Activated CD8-positive, alpha-beta T cell treated with anti-CD3 and anti-CD28 coated beads for 36 hours (primary cell): ENCODE measurements around the gene NRIP2. TPM values are rescaled to one million over a fixed set of nuclear protein-coding genes. Genes with fewer than 3 reads are reported as not detected.

Experiments used
- ATAC-seq: fragments of 200-7000 bp; cut with Tn5 transposase; one replicate; pipeline ENCODE4 v1.10.0; 2021; ENCODE audit warnings: mild to moderate bottlenecking, moderate library complexity
- CTCF ChIA-PET: fragments of 350-600 bp; sonication (Branson Sonifier 250); formaldehyde crosslinking; loops from one replicate; lab custom pipeline; 2021; ENCODE audit warnings: antibody characterized with exemption; lab: Charles Lee
- POLR2A ChIA-PET: fragments of 350-600 bp; sonication (Branson Sonifier 250); formaldehyde crosslinking; loops from one replicate; lab custom pipeline; 2021; ENCODE audit warnings: antibody characterized with exemption; lab: Charles Lee
- DNase-seq: peaks from one replicate; pipeline ENCODE4 v3.0.0-alpha.2; 2020
- H3K27ac Mint-ChIP-seq: one replicate; pipeline ENCODE4 v1.8.0; 2021; ENCODE audit warnings: mild to moderate bottlenecking, mixed read lengths
- H3K27me3 Mint-ChIP-seq: one replicate; pipeline ENCODE4 v1.8.0; 2021; ENCODE audit warnings: mixed read lengths
- H3K36me3 Mint-ChIP-seq: one replicate; pipeline ENCODE4 v1.8.0; 2021; ENCODE audit warnings: low read depth, mixed read lengths
- H3K4me1 Mint-ChIP-seq: one replicate; pipeline ENCODE4 v1.8.0; 2021; ENCODE audit warnings: low read depth, mixed read lengths
- H3K4me3 Mint-ChIP-seq: one replicate; pipeline ENCODE4 v1.8.0; 2021; ENCODE audit warnings: mild to moderate bottlenecking, moderate library complexity, mixed read lengths
- H3K9me3 Mint-ChIP-seq: one replicate; pipeline ENCODE4 v1.8.0; 2021; ENCODE audit warnings: mixed read lengths
- intact Hi-C: fragments of 100-400 bp; cut with micrococcal nuclease; formaldehyde crosslinking; loops from one replicate; pipeline ENCODE4 v1.10.0; 2022
- total RNA-seq, 2 experiments: library from RNA; stranded (reverse); gene quantifications; one replicate each; pipeline ENCODE4 v1.2.3, GENCODE V29; 2021
- TF ChIP-seq, protein P1 (sequence below): fragments of 200-600 bp; IDR thresholded peaks from one replicate; pipeline ENCODE4 v1.8.0; 2022; ENCODE audit warnings: antibody characterized with exemption, mild to moderate bottlenecking

NRIP2 gene
- total RNA-seq, 2 experiments from 2014 or later, result not detected

DNA sequence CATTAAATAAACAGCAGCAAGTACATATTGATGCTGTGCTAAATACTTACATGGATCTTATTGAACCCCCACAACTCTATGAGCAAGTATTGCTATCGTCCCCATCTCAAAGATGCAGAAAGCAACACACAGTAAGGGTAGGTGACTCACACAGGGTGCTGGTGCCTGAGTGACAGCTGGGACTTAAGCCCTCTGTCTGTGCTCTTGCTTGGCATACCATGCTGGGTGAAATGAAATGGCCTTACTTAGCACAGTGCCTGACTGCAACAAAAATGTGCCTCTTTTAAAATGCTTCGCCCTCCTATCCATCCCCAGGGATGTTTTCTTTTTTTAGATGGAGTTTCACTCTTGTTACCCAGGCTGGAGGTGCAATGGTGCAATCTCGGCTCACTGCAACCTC, 21.2 kb upstream of the NRIP2 start:
- H3K27ac Mint-ChIP-seq, result no peak overlapping the region
- intact Hi-C loops, result loop anchor here (10.0 kb wide), 1 partner anchor 189 kb away; no protein-coding TSS in a partner anchor
- CTCF ChIA-PET, result interaction anchor here (1.0 to 2.2 kb wide), 2 partner anchors 70 to 88 kb away, joined by 3 to 8 read pairs; no protein-coding TSS in a partner anchor

DNA sequence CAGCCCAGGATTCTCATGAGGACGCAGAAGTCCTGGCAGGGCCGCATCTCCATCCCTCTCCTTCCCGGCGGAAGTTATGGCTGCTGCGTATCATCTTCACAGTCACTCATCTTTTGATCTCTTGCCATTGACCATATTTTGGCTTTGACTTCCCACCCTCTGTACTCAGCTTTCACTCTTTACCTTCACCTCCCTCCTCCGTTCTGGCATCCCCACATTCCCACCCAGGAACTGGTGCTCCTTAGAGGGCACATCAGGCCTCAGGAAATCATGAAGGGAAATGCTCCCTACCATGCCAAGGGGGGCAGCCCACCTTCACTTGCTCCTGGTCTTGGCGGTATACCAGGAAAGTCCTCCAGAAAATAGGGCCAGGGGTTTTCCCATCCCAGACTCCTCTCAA, 20.7 kb upstream of the NRIP2 start:
- Mint-ChIP-seq H3K27me3 (no peaks in the 10 kb centered on the region), H3K36me3 (peaks cover 23% of the 10 kb centered on the region), H3K4me3 (no peak overlapping the region), H3K4me1 (no peaks in the 10 kb centered on the region), H3K9me3 (no peaks in the 10 kb centered on the region), H3K27ac (no peak overlapping the region)
- TF ChIP-seq, protein P1, sequence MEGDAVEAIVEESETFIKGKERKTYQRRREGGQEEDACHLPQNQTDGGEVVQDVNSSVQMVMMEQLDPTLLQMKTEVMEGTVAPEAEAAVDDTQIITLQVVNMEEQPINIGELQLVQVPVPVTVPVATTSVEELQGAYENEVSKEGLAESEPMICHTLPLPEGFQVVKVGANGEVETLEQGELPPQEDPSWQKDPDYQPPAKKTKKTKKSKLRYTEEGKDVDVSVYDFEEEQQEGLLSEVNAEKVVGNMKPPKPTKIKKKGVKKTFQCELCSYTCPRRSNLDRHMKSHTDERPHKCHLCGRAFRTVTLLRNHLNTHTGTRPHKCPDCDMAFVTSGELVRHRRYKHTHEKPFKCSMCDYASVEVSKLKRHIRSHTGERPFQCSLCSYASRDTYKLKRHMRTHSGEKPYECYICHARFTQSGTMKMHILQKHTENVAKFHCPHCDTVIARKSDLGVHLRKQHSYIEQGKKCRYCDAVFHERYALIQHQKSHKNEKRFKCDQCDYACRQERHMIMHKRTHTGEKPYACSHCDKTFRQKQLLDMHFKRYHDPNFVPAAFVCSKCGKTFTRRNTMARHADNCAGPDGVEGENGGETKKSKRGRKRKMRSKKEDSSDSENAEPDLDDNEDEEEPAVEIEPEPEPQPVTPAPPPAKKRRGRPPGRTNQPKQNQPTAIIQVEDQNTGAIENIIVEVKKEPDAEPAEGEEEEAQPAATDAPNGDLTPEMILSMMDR, result no peak
- intact Hi-C loops, result loop anchor here (10.0 kb wide), 1 partner anchor 189 kb away; no protein-coding TSS in a partner anchor
- no peak for ATAC-seq
- ChIA-PET POLR2A (interaction anchor here (0.8 to 1.4 kb wide), 2 partner anchors 16 to 25 kb away, joined by 3 read pairs; no protein-coding TSS in a partner anchor), CTCF (interaction anchor here (1.0 to 1.6 kb wide), 3 partner anchors 29 to 172 kb away, joined by 3 to 4 read pairs (median 3); no protein-coding TSS in a partner anchor)
- DNase-seq, result no peak

More for the DNA sequence above, 21.2 kb upstream of the NRIP2 start:
- ATAC-seq (peak; percentile 24), DNase-seq (no peak)
- TF ChIP-seq, protein P1, result no peak
- POLR2A ChIA-PET, result interaction anchor here (0.8 to 1.7 kb wide), 3 partner anchors 12 to 25 kb away, joined by 3 read pairs; no protein-coding TSS in a partner anchor
- Mint-ChIP-seq H3K36me3 (peaks cover 23% of the 10 kb centered on the region), H3K4me3 (no peak overlapping the region), H3K9me3 (no peaks in the 10 kb centered on the region), H3K4me1 (no peaks in the 10 kb centered on the region), H3K27me3 (no peaks in the 10 kb centered on the region)

GRCh38 chr12:2854669-2855453, 20.0 kb upstream of the NRIP2 start:
- no peaks in the 10 kb centered on the region for H3K4me1 Mint-ChIP-seq
- no peaks in the 10 kb centered on the region for H3K27me3 Mint-ChIP-seq
- ChIA-PET POLR2A (interaction anchor here (0.6 to 1.4 kb wide), 3 partner anchors 15 to 987 kb away, joined by 3 to 5 read pairs (median 3); no protein-coding TSS in a partner anchor), CTCF (interaction anchor here (0.6 to 2.4 kb wide), 17 partner anchors 8 to 1098 kb away, joined by 3 to 25 read pairs (median 3); partner anchors contain the start of genes FOXM1 and RHNO1)
- intact Hi-C loops, result loop anchor here (10.0 kb wide), 1 partner anchor 190 kb away; no protein-coding TSS in a partner anchor
- H3K9me3 Mint-ChIP-seq, result no peaks in the 10 kb centered on the region
- no peak overlapping the region for H3K27ac Mint-ChIP-seq
- TF ChIP-seq, protein P1, result no peak
- no peak for ATAC-seq
- H3K36me3 Mint-ChIP-seq, result peaks cover 16% of the 10 kb centered on the region
- no peak for DNase-seq
- no peak overlapping the region for H3K4me3 Mint-ChIP-seq

DNA sequence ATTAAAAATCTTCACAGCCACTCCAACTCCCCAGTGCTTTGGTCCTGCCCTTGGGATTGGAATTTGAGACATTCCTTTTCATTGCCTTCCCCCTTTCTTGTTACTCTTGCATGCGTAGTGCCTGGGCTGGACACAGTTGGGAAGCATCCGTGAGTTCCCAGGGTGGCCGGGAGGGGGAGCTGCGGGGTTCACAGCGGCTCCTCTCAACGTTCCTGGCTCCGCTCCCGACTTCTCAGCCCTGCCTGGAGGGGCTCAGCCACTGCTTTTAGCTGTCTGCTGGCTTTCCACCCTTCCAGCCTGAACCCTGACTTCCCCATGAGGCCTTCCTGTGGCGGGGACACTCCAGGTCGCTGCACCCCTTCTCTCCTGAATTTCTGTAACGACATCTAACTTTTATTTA, 18.8 kb upstream of the NRIP2 start:
- H3K27ac Mint-ChIP-seq, result no peak overlapping the region
- ChIA-PET CTCF (interaction anchor here (0.6 to 2.4 kb wide), 20 partner anchors 9 to 206 kb away, joined by 3 to 25 read pairs (median 4); partner anchors contain the start of genes FOXM1 and RHNO1), POLR2A (interaction anchor here (0.8 to 1.2 kb wide), 2 partner anchors 8 to 13 kb away, joined by 3 read pairs; no protein-coding TSS in a partner anchor)
- no peaks in the 10 kb centered on the region for H3K9me3 Mint-ChIP-seq
- ATAC-seq (peak; percentile 78), DNase-seq (peak; percentile 65)
- no peak overlapping the region for H3K4me3 Mint-ChIP-seq
- intact Hi-C loops, result loop anchor here (10.0 kb wide), 1 partner anchor 191 kb away; no protein-coding TSS in a partner anchor
- peaks cover 6% of the 10 kb centered on the region for H3K36me3 Mint-ChIP-seq
- no peaks in the 10 kb centered on the region for H3K4me1 Mint-ChIP-seq
- TF ChIP-seq, protein P1, result peak; percentile 67
- H3K27me3 Mint-ChIP-seq, result no peaks in the 10 kb centered on the region
